Bronchial epithelial cell (primary cell): ENCODE results near the gene P2RX3. TPM values are rescaled to one million over a fixed set of nuclear protein-coding genes. Genes with fewer than 3 reads are reported as not detected.
A peak's percentile ranks its signal among the peaks of the same experiment; 100 is the strongest.

Experiments used
- DNase-seq: peaks from one replicate; pipeline ENCODE4 v3.0.0-alpha.2; 2010; ENCODE audit warnings: low read depth
- FAIRE-seq: peaks from 2 replicates; lab custom pipeline; 2011; peaks lifted over from hg19 to GRCh38; lab: Jason Lieb, UNC
- H3K27me3 ChIP-seq: 2 replicates; pipeline ENCODE4 v1.5.1; 2011; ENCODE audit warnings: low read length; ENCODE audit not compliant: control insufficient read depth, insufficient read depth
- H3K36me3 ChIP-seq: 2 replicates; pipeline ENCODE4 v1.5.1; 2011; ENCODE audit warnings: low read length; ENCODE audit not compliant: control insufficient read depth, insufficient read depth
- H3K4me3 ChIP-seq: 2 replicates; pipeline ENCODE4 v1.5.1; 2011; ENCODE audit warnings: mild to moderate bottlenecking, low read depth, low read length, control low read depth
- CTCF ChIP-seq: IDR thresholded peaks from 2 replicates; pipeline ENCODE4 v1.5.1; 2011; ENCODE audit warnings: mild to moderate bottlenecking, moderate library complexity, low read length, control low read depth, inconsistent platforms; ENCODE audit not compliant: insufficient read depth, severe bottlenecking
- total RNA-seq: library from RNA; depleted of rRNA; stranded (reverse); fragments of >200 nt; gene quantifications from 2 replicates; pipeline ENCODE4 v1.2.1, GENCODE V29; 2014

Gene P2RX3
- total RNA-seq, 1 donor from 2014 or later = not detected

- no peak for FAIRE-seq
- Histone ChIP-seq H3K27me3 (no peaks in the 10 kb centered on the region), H3K36me3 (peaks cover 30% of the 10 kb centered on the region), H3K4me3 (peak overlapping the region; percentile 35)
- no peak for TF ChIP-seq CTCF
- DNase-seq = no peak
Measured at GRCh38 chr11:57325735-57326048, 12.5 kb upstream of the P2RX3 start.

- peaks cover 41% of the 10 kb centered on the region for H3K36me3 ChIP-seq
- FAIRE-seq = no peak
Measured at GRCh38 chr11:57327721-57328120, 10.4 kb upstream of the P2RX3 start.

GRCh38 chr11:57330029-57330428 is 8.1 kb upstream of the P2RX3 start:
- peaks cover 41% of the 10 kb centered on the region for H3K36me3 ChIP-seq
- no peaks in the 10 kb centered on the region for H3K27me3 ChIP-seq
- no peak overlapping the region for H3K4me3 ChIP-seq
- FAIRE-seq = no peak
- DNase-seq = no peak
- no peak for TF ChIP-seq CTCF

More at GRCh38 chr11:57327721-57328120, 10.4 kb upstream of the P2RX3 start:
- DNase-seq = no peak
- Histone ChIP-seq H3K27me3 (no peaks in the 10 kb centered on the region), H3K4me3 (no peak overlapping the region)
- no peak for TF ChIP-seq CTCF

GRCh38 chr11:57331720-57332119 is 6.4 kb upstream of the P2RX3 start:
- H3K36me3 ChIP-seq = peaks cover 35% of the 10 kb centered on the region
- H3K27me3 ChIP-seq = no peaks in the 10 kb centered on the region
- FAIRE-seq = no peak

GRCh38 chr11:57332694-57333440 is 5.3 kb upstream of the P2RX3 start:
- Histone ChIP-seq H3K4me3 (no peak overlapping the region), H3K27me3 (no peaks in the 10 kb centered on the region), H3K36me3 (peaks cover 30% of the 10 kb centered on the region)
- TF ChIP-seq CTCF = no peak
- DNase-seq = no peak
- FAIRE-seq = no peak

More at GRCh38 chr11:57331720-57332119, 6.4 kb upstream of the P2RX3 start:
- no peak for DNase-seq
- H3K4me3 ChIP-seq = no peak overlapping the region
- TF ChIP-seq CTCF = no peak

GRCh38 chr11:57335023-57335342 is 3.2 kb upstream of the P2RX3 start:
- no peak for FAIRE-seq
- no peak for DNase-seq
- Histone ChIP-seq H3K27me3 (no peaks in the 10 kb centered on the region), H3K4me3 (peak overlapping the region; percentile 74), H3K36me3 (peaks cover 22% of the 10 kb centered on the region)
- TF ChIP-seq CTCF = no peak
